Suprapubic skin (tissue), 4 donors: Measurements from ENCODE around the gene ZNF655.

ENCODE experiments used
- CTCF ChIP-seq, 2 donors: fragments of 200-600 bp in 1 of 2; fragments of 450-650 bp in 1 of 2; sonication (generic) in 1 of 2; IDR thresholded peaks; one replicate each; pipeline ENCODE4 v1.5.1; 2016 to 2019; ENCODE audit warnings: antibody characterized with exemption in 2 of 2, mild to moderate bottlenecking in 1 of 2, moderate library complexity in 1 of 2
- EP300 ChIP-seq: sonication (generic); formaldehyde crosslinking; IDR thresholded peaks from one replicate; pipeline ENCODE4 v1.6.1; 2017; ENCODE audit warnings: antibody characterized with exemption
- POLR2A ChIP-seq, 2 donors: fragments of 450-650 bp; IDR thresholded peaks; one replicate each; pipeline ENCODE4 v1.6.1; 2017; ENCODE audit warnings: antibody characterized with exemption in 2 of 2, mild to moderate bottlenecking in 2 of 2, moderate library complexity in 2 of 2
- POLR2AphosphoS5 ChIP-seq, 3 donors: sonication (generic); formaldehyde crosslinking; IDR thresholded peaks; one replicate each; pipeline ENCODE4 v1.6.1; 2017; ENCODE audit warnings: antibody characterized with exemption in 3 of 3

GRCh38 chr7:99623091-99623693 is 64.8 kb downstream of the ZNF655 start:
- no peak for TF ChIP-seq CTCF (IDR thresholded peaks at IDR 0.05)
- no peak for TF ChIP-seq POLR2AphosphoS5 (IDR thresholded peaks at IDR 0.05)
- TF ChIP-seq POLR2A (IDR thresholded peaks at IDR 0.05): no peak
- no peak for TF ChIP-seq EP300
